Adrenal gland (tissue), 12 donors: ENCODE measurements around the gene NOL12. TPM values are rescaled to one million over a fixed set of nuclear protein-coding genes. Genes with fewer than 3 reads are reported as not detected.

Experiments
- DNase-seq, 7 donors: peaks; one replicate each; pipeline ENCODE4 v3.0.0-alpha.2; 2019 to 2020
- H3K27ac ChIP-seq, 5 donors: fragments of 200-600 bp; sonication (generic) in 4 of 5; 1 replicate in 3 of 5; 2 replicates in 2 of 5; pipeline versions ENCODE4 v1.5.1 to v1.8.0; 2016 to 2020; ENCODE audit warnings: mild to moderate bottlenecking in 1 of 5
- H3K27me3 ChIP-seq: fragments of 200-600 bp; 2 replicates; pipeline ENCODE4 v1.8.0; 2021
- H3K36me3 ChIP-seq, 2 donors: fragments of 200-600 bp; replicated peaks in 1 of 2; 1 replicate in 1 of 2; 2 replicates in 1 of 2; pipeline versions ENCODE4 v1.5.1 to v1.8.0; 2018 to 2022
- H3K4me1 ChIP-seq, 2 donors: fragments of 200-600 bp; replicated peaks in 1 of 2; 1 replicate in 1 of 2; 2 replicates in 1 of 2; pipeline versions ENCODE4 v1.5.1 to v1.8.0; 2018 to 2021
- H3K4me3 ChIP-seq, 4 donors: fragments of 200-600 bp; sonication (generic) in 3 of 4; one replicate each; pipeline ENCODE4 v1.5.1; 2016 to 2018
- H3K9me3 ChIP-seq, 3 donors: fragments of 200-600 bp; sonication (generic) in 1 of 3; replicated peaks in 1 of 3; 1 replicate in 2 of 3; 2 replicates in 1 of 3; pipeline versions ENCODE4 v1.5.1 to v1.8.0; 2016 to 2021
- CTCF ChIP-seq, 6 experiments: fragments of 450-650 bp in 4 of 6; fragments of 200-600 bp in 2 of 6; sonication (generic) in 1 of 6; IDR thresholded peaks; 1 replicate in 5 of 6; 2 replicates in 1 of 6; pipeline versions ENCODE4 v1.5.1 to v1.8.0; 2016 to 2021; ENCODE audit warnings: antibody characterized with exemption in 6 of 6, mild to moderate bottlenecking in 2 of 6, moderate library complexity in 1 of 6
- POLR2A ChIP-seq, 2 donors: fragments of 450-650 bp; IDR thresholded peaks; one replicate each; pipeline ENCODE4 v1.6.1; 2017; ENCODE audit warnings: antibody characterized with exemption in 2 of 2, mild to moderate bottlenecking in 2 of 2, moderate library complexity in 1 of 2
- WGBS, 4 donors: extraction: QIAGEN DNeasy Blood & Tissue Kit in 2 of 4; methylation state at CpG; one replicate each; pipeline versions ENCODE4 v1.1.5 to v1.1.7; 2013 to 2017; 5-methylcytosine and 5-hydroxymethylcytosine counted together
- intact Hi-C, 2 donors: fragments of 100-400 bp; cut with DNase I; formaldehyde crosslinking; loops; one replicate each; pipeline versions ENCODE4 v1.14.1 to v1.15.0; 2022 to 2023
- polyA plus RNA-seq, 3 donors: library from polyadenylated mRNA; stranded (reverse); fragments of 200-250 nt in 2 of 3; fragments of 350-450 nt in 1 of 3; fragmentation: Illumina TruSeq in 1 of 3; extraction: RNeasy Lipid Tissue Mini Kit (QIAGEN cat#74804) in 1 of 3; gene quantifications; one replicate each; pipeline ENCODE4 v1.2.3, GENCODE V29; 2013 to 2014
- total RNA-seq, 9 donors: library from RNA; depleted of rRNA in 4 of 9; stranded (reverse); fragments of >200 nt in 4 of 9; fragments of 120-200 nt in 1 of 9; fragmentation: NEBNext Ultra II Directional in 1 of 9; extraction: Animal tissue kit (Norgen Biotek cat#: 25700) in 1 of 9; gene quantifications; one replicate each; pipeline versions ENCODE4 v1.1.0 to v1.2.4, GENCODE V29; 2013 to 2023
- donor health status: healthy with polysubstance abuse.
- donor health status: Bipolar disorder and iron deficiency.
- donor health status: DM: yes; HTN: yes; CAD: no.
- donor health status: DM: no; HTN: no; CAD: no.
- donor health status: DM: no; HTN: no; CAD: no.
- donor health status: DM: yes; HTN: yes; CAD: no.

The NOL12 gene
- total and polyA plus RNA-seq, 12 donors = 23.2 to 90.7 (median 39.3) TPM

GRCh38 chr22:37641561-37641949 is 44.6 kb upstream of the NOL12 start:
- intact Hi-C loops = loop anchor here (5.0 to 10.0 kb wide), 3 partner anchors 41 to 153 kb away; no protein-coding TSS in a partner anchor
- no peaks in the 10 kb centered on the region for H3K27me3 ChIP-seq

GRCh38 chr22:37643225-37643847 is 42.8 kb upstream of the NOL12 start:
- no peaks in the 10 kb centered on the region for H3K27me3 ChIP-seq
- intact Hi-C loops = loop anchor here (5.0 to 10.0 kb wide), 3 partner anchors 39 to 151 kb away; no protein-coding TSS in a partner anchor
- WGBS, 4 donors = 24 to 69% (median 46%) methylated on average over 3 to 9 of the region's 9 CpGs
- DNase-seq = peak; percentile 77 to 94 (median 89)
- H3K4me1 ChIP-seq = peaks cover 0 to 38% of the 10 kb centered on the region in 2 donors
- H3K27ac ChIP-seq = no peak overlapping the region
- TF ChIP-seq POLR2A (IDR thresholded peaks at IDR 0.05) (no peak), CTCF (IDR thresholded peaks at IDR 0.05) (peak; percentile 80 to 95 (median 92))
- no peaks in the 10 kb centered on the region for H3K9me3 ChIP-seq
- H3K4me3 ChIP-seq = no peak overlapping the region
- H3K36me3 ChIP-seq = no peaks in the 10 kb centered on the region

More at GRCh38 chr22:37641561-37641949, 44.6 kb upstream of the NOL12 start:
- peaks cover 0 to 31% of the 10 kb centered on the region in 2 donors for H3K4me1 ChIP-seq
- no peak overlapping the region for H3K4me3 ChIP-seq
- no peaks in the 10 kb centered on the region for H3K9me3 ChIP-seq
- no peak for TF ChIP-seq CTCF (IDR thresholded peaks at IDR 0.05)
- TF ChIP-seq POLR2A (IDR thresholded peaks at IDR 0.05) = no peak
- no peaks in the 10 kb centered on the region for H3K36me3 ChIP-seq
- WGBS, 4 donors = 75 to 85% (median 82%) methylated on average over 5 of the region's 5 CpGs
- peak in 1 of 7 donors; percentile 48 for DNase-seq
- no peak overlapping the region for H3K27ac ChIP-seq

- DNase-seq = peak in 1 of 7 donors; percentile 26
- H3K27me3 ChIP-seq = no peaks in the 10 kb centered on the region
- TF ChIP-seq POLR2A (IDR thresholded peaks at IDR 0.05) = no peak
- no peak for TF ChIP-seq CTCF (IDR thresholded peaks at IDR 0.05)
- intact Hi-C loops = loop anchor here in 1 of 2 donors (10.0 kb wide), 1 partner anchor 147 kb away; no protein-coding TSS in a partner anchor
- peak overlapping the region in 3 of 5 donors; percentile 59 to 94 (median 90) for H3K27ac ChIP-seq
- H3K9me3 ChIP-seq = no peaks in the 10 kb centered on the region
- no peak overlapping the region for H3K4me3 ChIP-seq
- H3K36me3 ChIP-seq = peaks cover 0 to 17% of the 10 kb centered on the region in 2 donors
- 61 to 86% (median 82%) methylated on average over 4 to 9 of the region's 9 CpGs for WGBS, 4 donors
- peaks cover 0 to 24% of the 10 kb centered on the region in 2 donors for H3K4me1 ChIP-seq
These were observed 38.8 kb upstream of the NOL12 start for GRCh38 chr22:37647317-37647716.

- no peak for TF ChIP-seq POLR2A (IDR thresholded peaks at IDR 0.05)
- Histone ChIP-seq H3K27ac (peak overlapping the region; percentile 19 to 94 (median 77)), H3K4me1 (peaks cover 0 to 18% of the 10 kb centered on the region in 2 donors), H3K4me3 (no peak overlapping the region), H3K36me3 (peaks cover 0 to 20% of the 10 kb centered on the region in 2 donors), H3K9me3 (no peaks in the 10 kb centered on the region), H3K27me3 (no peaks in the 10 kb centered on the region)
- intact Hi-C loops = loop anchor here in 1 of 2 donors (10.0 kb wide), 1 partner anchor 147 kb away; no protein-coding TSS in a partner anchor
- WGBS, 4 donors = 45 to 52% (median 52%) methylated on average over 4 to 9 of the region's 9 CpGs
- DNase-seq = peak; percentile 86 to 97 (median 96)
These were observed 38.2 kb upstream of the NOL12 start for GRCh38 chr22:37647928-37648327.
